Motor neuron (in vitro differentiated cells): ENCODE results near the gene SHISA8. TPM values are rescaled to one million over a fixed set of nuclear protein-coding genes. Genes with fewer than 3 reads are reported as not detected.
A peak's percentile ranks its signal among the peaks of the same experiment; 100 is the strongest.

Experiments
- ATAC-seq, 8 experiments: fragments of 200-7000 bp; cut with Tn5 transposase; replicated peaks in 6 of 8; 2 replicates each; pipeline ENCODE4 v1.8.0; 2021; ENCODE audit warnings: mild to moderate bottlenecking in 8 of 8, moderate library complexity in 8 of 8
- H3K27ac ChIP-seq, 2 donors: fragments of 250-450 bp; sonication (Bioruptor Pico); 2 replicates each; pipeline ENCODE4 v1.9.0; 2021; ENCODE audit warnings: antibody characterized with exemption in 2 of 2, mild to moderate bottlenecking in 2 of 2, moderate library complexity in 1 of 2
- H3K4me1 ChIP-seq, 2 donors: fragments of 250-450 bp; sonication (Bioruptor Pico); replicated peaks in 1 of 2; 2 replicates each; pipeline ENCODE4 v1.6.1; 2021; ENCODE audit warnings: antibody characterized with exemption in 2 of 2, mild to moderate bottlenecking in 2 of 2, moderate library complexity in 1 of 2
- H3K4me3 ChIP-seq, 5 donors: fragments of 250-450 bp; sonication (Bioruptor Pico); 2 replicates each; pipeline ENCODE4 v1.9.0; 2021; ENCODE audit warnings: antibody characterized with exemption in 5 of 5, mild to moderate bottlenecking in 5 of 5, moderate library complexity in 4 of 5
- WGBS, 10 experiments: fragments of 450-650 bp; shearing (Covaris generic); methylation state at CpG; one replicate each; pipeline ENCODE4 v1.0.0; 2022; 5-methylcytosine and 5-hydroxymethylcytosine counted together
- in situ Hi-C, 9 experiments: fragments of 400-800 bp; cut with MboI; loops; one replicate each; pipeline ENCODE4 v1.15.0; 2021; ENCODE audit warnings: low sequenced_read_pairs in 9 of 9, low pct_unique_long_range_greater_than_20kb in 2 of 9; ENCODE audit not compliant: unreplicated experiment in 9 of 9
- total RNA-seq, 8 experiments: library from RNA; unstranded; fragments of 300-600 nt; gene quantifications; 2 replicates each; pipeline versions ENCODE4 v1.2.3 to v1.2.4, GENCODE V29; 2022

The SHISA8 gene
- total RNA-seq, 8 experiments from 2014 or later: 0.11 to 0.27 (median 0.13) TPM; not detected in 5

DNA sequence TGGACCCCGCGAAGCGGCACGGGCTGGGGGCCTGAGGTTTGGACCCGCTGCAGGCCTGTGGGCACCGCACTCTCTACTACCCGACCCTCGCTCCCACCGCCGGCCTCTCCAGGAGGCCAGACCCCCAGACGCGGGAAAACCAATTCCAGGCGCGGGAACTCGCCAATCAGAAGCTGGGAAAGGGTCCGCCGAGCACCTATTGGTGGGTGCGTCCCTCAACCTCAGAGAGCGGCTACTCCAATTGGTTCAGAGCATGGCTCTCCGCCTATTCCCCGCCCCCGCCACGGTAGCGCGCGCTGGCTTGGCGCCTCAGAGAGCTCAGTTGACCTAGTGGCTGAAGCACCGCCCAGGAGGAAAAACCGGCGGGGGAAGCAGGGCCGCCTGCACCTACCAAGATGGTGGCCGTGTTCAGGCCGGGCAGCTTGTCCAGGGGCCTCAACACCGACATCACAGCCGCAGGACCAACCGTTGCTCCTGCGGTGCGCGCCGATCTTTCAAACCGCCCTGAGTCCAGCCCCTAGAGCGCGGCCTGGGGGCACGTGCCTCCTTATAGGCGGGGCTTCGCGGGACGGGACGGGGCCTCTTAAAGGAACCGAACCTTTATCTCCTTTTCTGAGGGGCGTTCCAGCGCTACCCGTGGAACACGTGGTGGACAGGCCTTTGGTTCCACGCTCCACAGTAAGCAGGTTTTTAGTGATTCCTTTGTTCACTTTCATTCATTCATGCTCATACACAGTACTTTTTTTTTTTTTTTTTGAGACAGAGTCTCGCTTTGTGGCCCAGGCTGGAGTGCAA lies 32.0 kb upstream of the SHISA8 start, which contains the start of gene CENPM:
CENPM (minus strand) TSS at position 524 of the 795 bp plus-strand sequence; CDS start at position 448, 76 bp downstream.
- in situ Hi-C loops: loop anchor here in 8 of 9 experiments (10.0 to 25.0 kb wide), 4 partner anchors 135 to 260 kb away; partner anchors contain the start of genes MEI1 (in 7 of the 8), CCDC134 (in 1 of the 8) and SNU13 (in 1 of the 8)
- ATAC-seq: peak; percentile 89 to 98 (median 93)
- H3K27ac ChIP-seq: peak within 1 kb of the TSS; percentile 27 to 42
- 0 to 50% (median 1%) methylated on average over 1 to 16 of the region's 56 CpGs; no CpG with 5 or more reads in 3 of the 10 experiments for WGBS, 10 experiments
- H3K4me1 ChIP-seq: peaks cover 20 to 22% of the 10 kb centered on the region in 2 donors
- H3K4me3 ChIP-seq: peak within 1 kb of the TSS; percentile 54 to 88 (median 77)

DNA sequence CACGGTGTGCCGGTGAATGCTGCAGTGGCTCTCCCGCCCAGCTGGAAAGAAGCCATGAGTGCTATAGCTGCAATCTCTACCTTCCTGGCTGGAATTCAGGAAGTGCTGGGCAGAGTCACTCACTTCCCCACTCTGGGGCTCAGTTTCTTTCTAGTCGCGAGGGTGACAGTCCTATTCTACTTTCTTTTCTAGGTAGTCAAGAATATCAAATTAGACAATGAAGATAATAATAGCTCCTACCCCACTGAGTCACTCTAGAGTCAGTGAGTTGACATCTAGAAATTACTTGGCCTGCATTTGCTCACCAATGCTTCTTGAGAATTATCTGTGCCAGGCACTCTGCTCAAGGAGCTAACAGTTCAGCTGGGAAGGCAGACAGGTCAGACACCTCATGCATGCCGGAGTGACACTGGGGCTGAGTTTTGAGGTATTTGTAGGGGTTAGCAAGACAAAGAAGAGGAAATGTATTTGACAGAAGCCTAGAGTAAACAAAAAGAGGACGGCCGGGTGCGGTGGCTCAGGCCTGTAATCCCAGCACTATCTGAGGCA lies 28.9 kb upstream of the SHISA8 start:
- 78 to 100% (median 94%) methylated on average over 2 to 9 of the region's 9 CpGs; no CpG with 5 or more reads in 2 of the 10 experiments for WGBS, 10 experiments
- Histone ChIP-seq H3K27ac (no peak overlapping the region), H3K4me3 (no peak overlapping the region), H3K4me1 (peaks cover 14 to 15% of the 10 kb centered on the region in 2 donors)
- ATAC-seq: no peak
- in situ Hi-C loops: loop anchor here in 8 of 9 experiments (10.0 to 25.0 kb wide), 4 partner anchors 131 to 256 kb away; partner anchors contain the start of genes MEI1 (in 7 of the 8), CCDC134 (in 1 of the 8) and SNU13 (in 1 of the 8)

DNA sequence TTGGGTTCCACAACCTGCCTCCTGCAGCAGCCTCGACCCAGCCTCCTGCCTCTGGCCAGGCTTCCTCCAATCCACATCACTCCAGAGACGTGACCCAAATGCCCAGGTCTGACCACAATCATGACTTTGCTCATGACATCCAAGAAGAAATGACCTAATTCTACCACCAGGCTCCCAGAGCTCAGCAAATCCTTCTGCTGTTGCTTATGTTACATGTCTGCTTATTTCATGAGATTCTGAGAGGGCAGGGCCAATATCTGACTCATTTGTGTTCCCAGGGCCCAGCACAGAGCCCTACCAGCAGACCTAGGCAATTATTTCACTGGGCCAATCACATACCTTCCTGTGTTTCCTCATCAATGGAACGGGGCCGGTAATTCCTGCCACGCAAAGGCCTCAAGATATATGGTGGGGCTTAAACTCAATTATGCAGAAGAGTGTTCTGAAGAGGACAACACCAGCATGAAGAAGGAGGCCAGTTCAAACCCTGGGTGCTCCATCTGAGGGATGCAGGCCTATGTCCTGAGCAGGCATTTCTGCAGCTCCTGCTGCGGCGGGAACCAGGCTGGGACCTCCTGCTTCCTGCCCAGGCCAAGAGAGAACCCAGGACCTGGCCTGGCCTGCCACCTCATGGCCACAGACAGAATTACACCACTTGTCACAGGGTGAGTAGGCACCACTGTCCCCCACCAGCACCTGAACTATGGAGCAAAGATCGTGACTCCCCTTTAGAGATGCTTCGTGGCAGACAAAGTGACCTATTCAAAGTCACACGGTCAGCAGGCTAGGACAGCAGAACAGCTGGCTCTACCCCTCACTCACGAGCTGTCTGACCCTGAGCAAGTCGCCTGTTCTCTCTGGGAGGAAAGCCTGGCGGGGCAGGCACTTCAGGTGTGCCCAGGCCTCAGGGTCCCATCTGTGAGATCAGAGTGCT lies 26.2 kb upstream of the SHISA8 start:
- 0 to 70% (median 48%) methylated on average over 1 to 9 of the region's 13 CpGs; no CpG with 5 or more reads in 3 of the 10 experiments for WGBS, 10 experiments
- Histone ChIP-seq H3K27ac (no peak overlapping the region), H3K4me3 (no peak overlapping the region), H3K4me1 (peaks cover 9% of the 10 kb centered on the region in 2 donors)
- ATAC-seq: peak; percentile 75 to 95 (median 83)
- in situ Hi-C loops: loop anchor here in 8 of 9 experiments (10.0 to 25.0 kb wide), 4 partner anchors 129 to 254 kb away; partner anchors contain the start of genes MEI1 (in 7 of the 8), CCDC134 (in 1 of the 8) and SNU13 (in 1 of the 8)

DNA sequence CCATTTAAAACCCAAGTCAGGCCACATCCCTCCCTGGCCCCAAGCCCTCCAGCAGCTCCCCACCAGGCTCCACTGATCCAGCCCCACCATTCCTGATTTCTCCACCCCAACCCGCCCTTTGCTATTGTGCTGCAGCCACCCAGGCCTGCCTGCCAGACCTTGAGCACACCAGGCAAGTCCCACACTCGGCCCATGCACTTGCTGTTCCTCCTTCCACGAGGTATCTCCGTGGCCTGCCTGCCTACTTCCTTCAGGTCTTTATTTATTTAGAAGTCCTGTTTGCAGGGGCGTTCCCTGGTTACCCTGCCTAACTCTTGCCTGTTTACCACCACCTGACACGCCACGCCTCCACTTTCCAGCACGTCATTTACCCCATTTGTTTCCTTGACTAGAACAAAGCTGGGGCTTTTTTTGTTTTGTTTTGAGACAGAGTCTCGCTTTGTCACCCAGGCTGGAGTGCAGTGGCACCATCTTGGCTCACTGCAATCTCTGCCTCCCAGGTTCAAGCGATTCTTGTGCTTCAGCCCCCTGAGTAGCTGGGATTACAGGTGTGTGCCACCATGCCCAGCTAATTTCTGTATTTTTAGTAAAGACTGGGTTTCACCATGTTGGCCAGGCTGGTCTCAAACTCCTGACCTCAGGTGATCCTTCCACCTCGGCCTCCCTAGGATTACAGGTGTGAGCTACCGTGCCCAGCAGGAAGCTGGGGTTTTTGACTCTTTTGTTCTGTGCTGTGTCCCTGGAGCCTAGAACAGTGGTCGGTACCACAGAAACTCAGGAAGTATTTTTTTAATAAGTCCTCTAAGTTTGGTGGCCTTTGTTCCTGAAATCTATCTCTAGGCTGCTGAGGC lies 25.3 kb upstream of the SHISA8 start:
- ATAC-seq: peak in 2 of 8 experiments; percentile 6 to 14
- Histone ChIP-seq H3K27ac (no peak overlapping the region), H3K4me1 (peaks cover 4% of the 10 kb centered on the region in 2 donors), H3K4me3 (no peak overlapping the region)
- in situ Hi-C loops: loop anchor here in 8 of 9 experiments (10.0 to 25.0 kb wide), 4 partner anchors 128 to 253 kb away; partner anchors contain the start of genes MEI1 (in 7 of the 8), CCDC134 (in 1 of the 8) and SNU13 (in 1 of the 8)
- 77 to 100% (median 93%) methylated on average over 1 to 7 of the region's 13 CpGs; no CpG with 5 or more reads in 1 of the 10 experiments for WGBS, 10 experiments

DNA sequence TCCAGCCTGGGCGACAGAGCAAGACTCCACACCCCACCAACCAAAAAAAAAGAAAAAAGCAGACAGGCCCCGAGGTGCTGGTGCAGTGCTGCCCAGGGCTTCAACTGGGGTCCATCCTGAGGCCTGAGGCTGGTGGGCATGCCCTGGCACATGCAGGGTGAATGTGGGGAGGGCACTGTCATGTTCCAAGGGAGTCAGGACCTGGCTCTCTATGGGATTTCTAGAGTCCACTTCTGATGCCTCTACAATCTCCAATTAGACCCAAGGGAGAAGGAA lies 22.0 kb upstream of the SHISA8 start:
- Histone ChIP-seq H3K27ac (no peak overlapping the region), H3K4me1 (peaks cover 4% of the 10 kb centered on the region in 2 donors), H3K4me3 (no peak overlapping the region)
- no peak for ATAC-seq
- in situ Hi-C loops: loop anchor here in 2 of 9 experiments (25.0 kb wide), 3 partner anchors 125 to 250 kb away; partner anchors contain the start of genes CCDC134 (in 1 of the 2), MEI1 (in 1 of the 2) and SNU13 (in 1 of the 2)
- WGBS, 10 experiments: 69 to 100% (median 100%) methylated on average over 1 to 2 of the region's 2 CpGs; no CpG with 5 or more reads in 5 of the 10 experiments

DNA sequence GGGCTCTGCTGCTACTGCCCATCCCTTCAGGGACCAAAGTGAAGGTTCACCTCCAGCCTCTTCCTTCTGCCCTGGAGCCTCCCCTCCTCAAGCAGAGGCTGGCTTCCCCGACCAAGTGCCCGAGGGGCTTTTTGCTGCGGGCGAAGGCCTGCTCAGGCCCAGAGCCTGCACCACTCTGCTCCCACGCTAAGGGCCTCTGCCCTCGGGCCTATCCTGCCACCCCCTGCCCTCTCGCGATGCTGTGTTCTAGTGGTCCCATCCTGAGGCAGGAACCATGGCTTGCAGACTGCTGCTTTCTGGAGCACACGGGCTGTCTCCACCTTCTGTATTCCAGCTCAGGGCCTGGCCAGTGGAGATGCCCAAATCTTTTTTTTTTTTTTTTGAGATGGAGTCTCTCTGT lies 20.6 kb upstream of the SHISA8 start:
- Histone ChIP-seq H3K4me3 (no peak overlapping the region), H3K4me1 (no peaks in the 10 kb centered on the region), H3K27ac (no peak overlapping the region)
- WGBS, 10 experiments: 73 to 100% (median 100%) methylated on average over 1 to 3 of the region's 9 CpGs; no CpG with 5 or more reads in 5 of the 10 experiments
- ATAC-seq: no peak
- in situ Hi-C loops: loop anchor here in 2 of 9 experiments (25.0 kb wide), 3 partner anchors 123 to 248 kb away; partner anchors contain the start of genes CCDC134 (in 1 of the 2), MEI1 (in 1 of the 2) and SNU13 (in 1 of the 2)

DNA sequence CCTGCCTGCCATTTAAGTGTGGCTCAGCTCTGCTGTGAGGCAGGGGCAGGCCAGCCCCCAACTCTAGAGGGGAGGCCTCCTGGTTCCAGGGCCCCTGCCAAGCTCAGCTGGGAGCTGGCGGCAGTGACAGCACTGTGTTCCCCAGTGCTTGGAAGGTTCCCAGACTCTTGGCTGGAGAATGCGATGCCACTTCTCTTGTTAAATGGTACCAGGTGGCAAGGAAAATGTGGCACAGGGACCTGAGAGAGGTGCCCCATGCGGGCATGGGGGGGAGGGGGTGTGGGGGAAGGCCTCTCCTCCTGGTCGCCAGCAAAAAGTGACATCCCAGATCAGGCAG lies 20.1 kb upstream of the SHISA8 start:
- in situ Hi-C loops: loop anchor here in 2 of 9 experiments (25.0 kb wide), 3 partner anchors 123 to 248 kb away; partner anchors contain the start of genes CCDC134 (in 1 of the 2), MEI1 (in 1 of the 2) and SNU13 (in 1 of the 2)
- no peak overlapping the region for H3K27ac ChIP-seq
- H3K4me3 ChIP-seq: no peak overlapping the region
- ATAC-seq: no peak
- no CpG with 5 or more reads among the region's 4 CpGs for WGBS, 10 experiments
- no peaks in the 10 kb centered on the region for H3K4me1 ChIP-seq

DNA sequence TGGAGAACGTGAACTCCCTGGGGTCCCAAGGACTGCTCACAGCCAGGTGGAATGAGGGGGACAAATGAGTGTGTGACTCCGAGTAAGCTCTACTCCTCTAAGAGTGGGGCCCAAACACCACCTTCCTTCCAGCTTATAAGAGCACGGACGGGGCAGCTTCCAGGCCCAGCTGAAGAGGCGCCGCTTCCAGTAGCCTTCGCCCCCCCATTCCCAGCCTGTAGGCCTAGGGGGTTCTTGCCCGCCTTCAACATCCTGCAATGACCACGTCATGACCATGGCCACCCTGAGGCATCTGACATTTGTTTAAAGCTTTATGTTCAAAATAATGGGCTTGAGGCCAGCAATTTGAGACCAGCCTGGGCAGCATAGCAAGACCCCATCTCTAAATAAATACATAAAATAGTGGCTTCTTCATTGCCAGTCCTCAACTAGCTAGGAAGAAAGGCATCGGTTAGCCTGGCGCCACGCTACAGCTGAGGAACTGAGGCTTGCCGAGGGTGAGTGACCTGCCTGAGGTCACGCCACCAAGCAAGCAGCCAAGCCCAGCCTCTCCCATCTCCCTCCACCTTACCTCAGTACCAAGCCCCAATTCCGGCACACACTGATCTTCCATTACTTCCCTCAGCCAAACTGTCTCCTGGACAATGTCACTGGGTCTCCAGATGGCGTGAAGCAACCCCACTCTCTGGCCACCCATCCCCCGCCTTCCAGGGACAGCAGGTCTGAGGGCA lies 19.6 kb upstream of the SHISA8 start:
- H3K4me3 ChIP-seq: no peak overlapping the region
- no peak overlapping the region for H3K27ac ChIP-seq
- no peak for ATAC-seq
- H3K4me1 ChIP-seq: no peaks in the 10 kb centered on the region
- 88 to 100% (median 98%) methylated on average over 1 to 11 of the region's 17 CpGs; no CpG with 5 or more reads in 4 of the 10 experiments for WGBS, 10 experiments
- in situ Hi-C loops: loop anchor here in 2 of 9 experiments (25.0 kb wide), 3 partner anchors 122 to 247 kb away; partner anchors contain the start of genes CCDC134 (in 1 of the 2), MEI1 (in 1 of the 2) and SNU13 (in 1 of the 2)

DNA sequence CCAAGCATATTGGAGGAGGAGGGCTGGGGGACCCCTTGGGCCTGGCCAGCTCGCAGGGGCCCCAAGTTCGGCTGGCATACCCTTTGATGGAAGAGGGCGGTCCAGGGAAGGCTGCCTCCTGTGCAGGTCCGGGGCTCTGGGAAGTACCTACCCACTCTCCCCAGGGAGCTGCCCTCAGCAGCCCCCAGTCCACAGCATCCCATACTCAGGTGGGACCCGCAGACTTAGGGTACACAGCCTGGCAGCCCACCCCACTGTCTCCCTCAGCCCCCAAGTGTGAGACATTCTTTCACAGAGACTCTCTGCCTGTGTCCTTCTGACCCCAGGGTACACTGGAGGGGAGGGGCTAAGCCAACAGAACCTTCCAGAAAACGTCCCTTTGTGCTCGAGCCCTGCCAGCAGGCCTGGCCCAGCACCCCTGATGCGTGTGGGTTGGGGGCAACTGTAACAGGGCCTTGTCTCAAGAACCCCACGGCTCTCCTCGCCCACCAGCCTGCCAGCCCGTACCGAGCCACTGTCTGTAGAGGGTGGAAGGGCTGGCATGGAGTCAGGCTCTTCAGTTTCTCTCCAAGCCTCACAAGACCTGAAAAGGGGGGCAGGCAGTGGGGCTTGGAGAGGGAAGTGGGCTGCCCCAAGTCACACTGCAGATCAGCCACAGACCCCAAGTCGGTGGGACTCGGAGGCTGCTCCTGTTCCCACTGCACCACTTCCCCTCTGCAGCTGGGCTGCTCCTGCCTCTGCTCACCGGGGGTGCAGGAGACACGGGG lies 18.7 kb upstream of the SHISA8 start:
- Histone ChIP-seq H3K27ac (no peak overlapping the region), H3K4me1 (no peaks in the 10 kb centered on the region), H3K4me3 (no peak overlapping the region)
- WGBS, 10 experiments: 73 to 100% (median 100%) methylated on average over 1 to 4 of the region's 16 CpGs; no CpG with 5 or more reads in 6 of the 10 experiments
- ATAC-seq: peak in 1 of 8 experiments; percentile 25
- in situ Hi-C loops: loop anchor here in 2 of 9 experiments (25.0 kb wide), 3 partner anchors 121 to 246 kb away; partner anchors contain the start of genes CCDC134 (in 1 of the 2), MEI1 (in 1 of the 2) and SNU13 (in 1 of the 2)

DNA sequence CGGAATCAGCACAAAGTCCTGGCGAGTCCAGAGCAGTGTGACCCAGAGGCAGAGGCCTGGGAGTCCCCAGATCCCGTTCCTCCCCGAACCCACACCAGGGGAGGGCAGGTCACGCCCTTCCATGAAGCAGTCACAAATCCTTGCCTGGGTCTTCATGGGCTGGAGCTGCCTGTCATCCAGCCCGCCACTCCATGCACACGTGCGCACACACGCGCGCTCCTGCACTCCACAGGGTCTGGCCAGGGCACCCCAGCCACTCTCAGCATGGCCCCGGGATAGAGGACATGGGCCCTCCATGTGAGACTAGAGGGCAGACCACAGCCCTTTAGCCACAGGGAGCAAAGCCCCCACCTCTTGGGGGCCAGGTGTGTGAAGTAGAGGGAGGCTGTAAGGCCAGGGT lies 17.5 kb upstream of the SHISA8 start:
- H3K4me3 ChIP-seq: no peak overlapping the region
- 90 to 100% (median 95%) methylated on average over 1 to 5 of the region's 12 CpGs; no CpG with 5 or more reads in 4 of the 10 experiments for WGBS, 10 experiments
- in situ Hi-C loops: loop anchor here in 2 of 9 experiments (25.0 kb wide), 3 partner anchors 120 to 245 kb away; partner anchors contain the start of genes CCDC134 (in 1 of the 2), MEI1 (in 1 of the 2) and SNU13 (in 1 of the 2)
- ATAC-seq: no peak
- peaks cover 0 to 3% of the 10 kb centered on the region in 2 donors for H3K4me1 ChIP-seq
- no peak overlapping the region for H3K27ac ChIP-seq
